ENCODE measurements around the gene CHKA.
A peak's percentile ranks its signal among the peaks of the same experiment; 100 is the strongest.

Gene CHKA

DNA sequence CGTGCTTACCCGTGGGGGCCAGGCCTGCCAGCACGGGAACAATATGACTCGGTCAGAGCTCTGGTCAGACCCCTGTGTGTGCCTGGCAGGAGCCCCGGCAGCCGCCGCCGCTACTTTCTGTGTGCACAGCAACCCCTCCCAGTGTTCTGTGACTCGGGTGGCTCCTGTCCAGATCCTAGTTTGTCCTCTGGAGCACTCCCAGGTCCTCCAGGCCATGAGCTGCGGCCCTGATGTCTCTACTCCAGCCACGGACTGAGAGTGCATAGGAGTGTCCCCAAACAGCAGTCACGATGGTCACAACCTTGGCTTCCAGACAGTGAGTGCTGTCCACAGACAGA is 87.5 kb downstream of the CHKA start:
- DNase-seq (ENCODE audit: low read depth), result no peak
- TF ChIP-seq, protein P1, sequence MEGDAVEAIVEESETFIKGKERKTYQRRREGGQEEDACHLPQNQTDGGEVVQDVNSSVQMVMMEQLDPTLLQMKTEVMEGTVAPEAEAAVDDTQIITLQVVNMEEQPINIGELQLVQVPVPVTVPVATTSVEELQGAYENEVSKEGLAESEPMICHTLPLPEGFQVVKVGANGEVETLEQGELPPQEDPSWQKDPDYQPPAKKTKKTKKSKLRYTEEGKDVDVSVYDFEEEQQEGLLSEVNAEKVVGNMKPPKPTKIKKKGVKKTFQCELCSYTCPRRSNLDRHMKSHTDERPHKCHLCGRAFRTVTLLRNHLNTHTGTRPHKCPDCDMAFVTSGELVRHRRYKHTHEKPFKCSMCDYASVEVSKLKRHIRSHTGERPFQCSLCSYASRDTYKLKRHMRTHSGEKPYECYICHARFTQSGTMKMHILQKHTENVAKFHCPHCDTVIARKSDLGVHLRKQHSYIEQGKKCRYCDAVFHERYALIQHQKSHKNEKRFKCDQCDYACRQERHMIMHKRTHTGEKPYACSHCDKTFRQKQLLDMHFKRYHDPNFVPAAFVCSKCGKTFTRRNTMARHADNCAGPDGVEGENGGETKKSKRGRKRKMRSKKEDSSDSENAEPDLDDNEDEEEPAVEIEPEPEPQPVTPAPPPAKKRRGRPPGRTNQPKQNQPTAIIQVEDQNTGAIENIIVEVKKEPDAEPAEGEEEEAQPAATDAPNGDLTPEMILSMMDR (IDR thresholded peaks at IDR 0.05; ENCODE audit: low read length, missing control alignments), result no peak
- no peak overlapping the region for H3K4me3 ChIP-seq (replicated peaks; ENCODE audit: low read depth, low read length)

DNA sequence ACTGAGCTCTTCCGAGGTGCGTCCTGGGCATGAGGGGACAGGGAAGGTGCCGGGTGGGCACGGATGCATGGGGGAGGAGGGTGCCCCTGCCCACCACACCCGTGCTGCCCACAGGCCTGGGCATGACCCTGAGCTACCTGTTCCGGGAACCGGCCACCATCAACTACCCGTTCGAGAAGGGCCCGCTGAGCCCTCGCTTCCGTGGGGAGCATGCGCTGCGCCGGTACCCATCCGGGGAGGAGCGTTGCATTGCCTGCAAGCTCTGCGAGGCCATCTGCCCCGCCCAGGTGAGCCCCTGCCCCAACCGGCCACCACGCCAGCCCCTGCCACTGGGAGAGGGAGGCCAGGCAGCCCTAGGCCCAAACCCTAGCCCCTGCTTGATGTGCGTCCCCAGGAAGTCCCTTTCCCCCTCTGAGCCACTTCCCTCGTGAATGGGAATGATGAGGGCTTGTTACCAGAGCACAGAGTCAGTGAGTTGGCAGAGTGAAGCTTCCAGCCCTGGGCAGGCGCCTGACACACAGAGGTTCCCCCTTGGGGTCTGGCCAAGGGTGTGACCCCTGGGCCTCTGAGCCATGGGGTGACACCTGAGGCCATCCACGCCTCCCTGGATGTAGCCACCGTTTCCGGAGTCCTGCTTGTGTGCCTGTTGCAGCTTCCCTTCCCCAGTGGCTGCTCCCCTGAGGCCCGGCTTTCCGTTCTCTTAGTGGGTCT is 88.0 kb downstream of the CHKA start:
- DNase-seq (ENCODE audit: low read depth), result no peak
- no peak overlapping the region for H3K4me3 ChIP-seq (replicated peaks; ENCODE audit: low read depth, low read length)
- TF ChIP-seq, protein P1 (IDR thresholded peaks at IDR 0.05; ENCODE audit: low read length, missing control alignments), result no peak

DNA sequence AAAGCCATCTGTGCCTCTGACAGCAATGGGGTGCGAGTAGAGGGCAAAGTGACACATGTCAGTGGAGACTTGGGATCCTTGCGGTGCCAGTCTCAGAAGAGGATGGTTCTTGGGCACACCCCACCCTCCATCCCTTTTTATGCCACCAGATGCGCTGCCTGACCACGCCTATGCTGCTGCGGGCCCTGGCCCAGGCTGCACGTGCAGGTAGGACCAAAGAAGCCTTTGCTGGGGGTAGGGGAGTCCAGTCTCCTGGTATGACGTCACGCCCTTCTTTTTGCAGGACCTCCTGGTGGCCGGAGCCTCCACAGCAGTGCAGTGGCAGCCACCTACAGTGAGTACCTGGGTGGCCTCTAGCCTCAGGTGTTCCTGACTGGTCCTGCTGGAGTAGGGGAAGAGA is 89.2 kb downstream of the CHKA start:
- no peak for DNase-seq (ENCODE audit: low read depth)
- H3K4me3 ChIP-seq (replicated peaks; ENCODE audit: low read depth, low read length), result no peak overlapping the region
- TF ChIP-seq, protein P1 (IDR thresholded peaks at IDR 0.05; ENCODE audit: low read length, missing control alignments), result no peak

DNA sequence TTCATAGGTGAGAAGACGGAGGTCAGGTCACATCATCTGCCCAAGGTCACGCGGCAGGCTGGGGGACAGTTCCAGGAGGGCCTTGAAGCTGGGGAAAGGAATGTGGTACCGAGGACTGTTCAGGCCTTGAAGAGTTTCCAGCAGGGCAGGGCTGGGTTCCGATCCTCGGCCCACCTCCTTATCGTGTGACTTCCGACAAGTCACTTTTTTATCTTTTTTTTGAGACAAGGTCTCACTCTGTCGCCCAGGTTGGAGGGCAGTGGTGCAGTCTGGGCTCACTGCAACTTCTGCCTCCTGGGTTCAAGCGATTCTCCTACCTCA is 90.1 kb downstream of the CHKA start:
- TF ChIP-seq, protein P1 (IDR thresholded peaks at IDR 0.05; ENCODE audit: low read length, missing control alignments), result no peak
- H3K4me3 ChIP-seq (replicated peaks; ENCODE audit: low read depth, low read length), result peak overlapping the region; percentile 90
- peak; percentile 35 for DNase-seq (ENCODE audit: low read depth)

DNA sequence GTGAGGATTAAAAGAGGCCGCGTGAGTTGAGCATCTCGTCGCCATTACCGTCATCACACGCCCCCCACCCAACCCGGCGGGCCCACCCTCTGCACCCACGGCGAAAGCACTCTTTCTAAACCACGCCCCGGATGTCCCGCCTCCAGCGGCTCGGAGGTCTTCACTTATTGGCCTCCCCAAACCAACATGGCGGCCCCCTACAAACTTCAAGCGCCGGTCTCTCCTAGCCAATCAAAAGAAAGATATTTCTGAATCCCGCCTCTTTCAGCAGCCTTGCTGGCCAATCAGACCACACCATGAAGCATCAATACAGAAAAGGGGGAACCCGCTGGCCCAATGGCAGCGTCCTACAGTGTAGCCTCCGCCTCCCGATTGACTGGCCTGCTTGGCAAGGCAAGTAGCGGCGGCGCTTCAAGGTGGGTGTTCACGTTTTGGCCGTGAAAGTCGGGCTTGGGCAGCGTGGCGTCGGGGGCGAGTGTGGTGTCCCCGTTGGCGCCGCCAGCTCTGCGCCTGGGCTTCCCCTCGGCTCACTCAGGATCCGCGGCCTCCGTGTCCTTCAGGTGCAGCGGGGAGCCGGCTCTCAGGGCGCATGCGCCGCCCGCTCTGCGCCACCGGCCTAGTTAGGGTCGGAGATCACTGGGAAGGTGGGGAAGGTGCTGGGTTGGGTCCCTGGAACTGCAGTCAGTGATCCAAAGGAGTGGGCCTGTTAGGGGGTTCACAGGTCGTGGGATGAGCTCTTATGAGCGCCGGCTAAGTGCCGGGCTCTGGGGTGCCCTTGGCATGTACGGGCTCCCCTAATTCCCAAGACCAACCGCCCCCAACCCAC is 90.7 kb downstream of the CHKA start, which contains the start of gene NDUFS8:
NDUFS8 (plus strand) TSS at position 364 of the 826 bp plus-strand sequence. CDS start 1,471 bp downstream, outside the sequence.
- peak within 1 kb of the TSS; percentile 90 for H3K4me3 ChIP-seq (replicated peaks; ENCODE audit: low read depth, low read length)
- TF ChIP-seq, protein P1 (IDR thresholded peaks at IDR 0.05; ENCODE audit: low read length, missing control alignments), result no peak
- peak; percentile 99 for DNase-seq (ENCODE audit: low read depth)

DNA sequence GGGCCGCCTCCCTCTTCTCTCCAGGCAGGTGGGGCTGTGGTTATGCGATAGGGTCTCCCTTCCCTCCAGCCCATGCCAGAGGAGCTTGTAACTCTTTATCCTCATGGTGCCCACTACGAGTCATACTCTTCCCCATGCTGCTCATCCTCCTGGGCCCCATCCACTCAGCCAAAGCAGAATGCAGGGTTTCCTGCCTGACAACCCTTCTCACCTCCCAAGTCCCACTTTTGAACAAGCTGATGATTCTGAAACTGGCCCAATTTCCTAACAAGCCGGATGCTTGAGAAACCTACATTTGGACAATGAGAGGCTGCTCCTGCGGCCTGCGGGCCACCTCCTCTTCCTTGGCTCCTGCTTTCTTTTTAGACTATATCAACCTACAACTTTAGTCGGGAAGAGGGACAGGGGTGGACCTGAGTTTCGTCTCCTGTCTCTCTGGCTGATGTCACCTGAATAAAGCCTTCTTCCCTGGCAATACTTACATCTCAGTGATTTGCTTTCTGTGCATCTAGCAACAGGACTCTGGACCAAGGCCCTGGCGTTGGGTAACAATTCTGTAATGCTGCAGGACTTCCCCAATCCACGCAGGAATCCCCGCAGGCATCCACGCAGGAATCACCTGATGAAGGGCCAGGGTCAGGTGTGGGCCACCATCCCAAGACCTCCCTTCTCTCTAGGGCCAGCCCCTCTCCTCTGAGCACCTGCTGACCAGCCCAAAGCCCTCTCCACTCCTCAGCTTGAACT is 92.2 kb downstream of the CHKA start:
- peak; percentile 47 for DNase-seq (ENCODE audit: low read depth)
- no peak overlapping the region for H3K4me3 ChIP-seq (replicated peaks; ENCODE audit: low read depth, low read length)
- TF ChIP-seq, protein P1 (IDR thresholded peaks at IDR 0.05; ENCODE audit: low read length, missing control alignments), result no peak

Measured in fibroblast of pulmonary artery (primary cell).